HepG2 (cell line): ENCODE measurements around the gene ARHGAP4. TPM values are rescaled to one million over a fixed set of nuclear protein-coding genes. Genes with fewer than 3 reads are reported as not detected.

Experiments used
- ATAD3A ChIP-seq: sonication (generic); formaldehyde crosslinking; IDR thresholded peaks from 2 replicates; pipeline ENCODE4 v1.4.0; 2020; ENCODE audit warnings: missing genetic modification reagents
- BHLHE40 ChIP-seq: IDR thresholded peaks from 2 replicates; pipeline ENCODE4 v1.6.1; 2011; ENCODE audit warnings: low read length, improper control_type of control experiment
- CENPT ChIP-seq: sonication (generic); formaldehyde crosslinking; IDR thresholded peaks from 2 replicates; pipeline ENCODE4 v1.8.0; 2022; ENCODE audit warnings: low read depth, mild to moderate bottlenecking, moderate library complexity, missing genetic modification reagents
- IKZF5 ChIP-seq: IDR thresholded peaks from 2 replicates; pipeline ENCODE4 v1.6.1; 2018; ENCODE audit warnings: missing genetic modification reagents, mild to moderate bottlenecking, missing compliant biosample characterization
- JUN ChIP-seq: sonication (generic); formaldehyde crosslinking; IDR thresholded peaks from 2 replicates; pipeline ENCODE4 v1.4.0; 2020; ENCODE audit warnings: mild to moderate bottlenecking, missing genetic modification reagents
- MEIS1 ChIP-seq: sonication (generic); formaldehyde crosslinking; IDR thresholded peaks from 2 replicates; pipeline ENCODE4 v1.9.0; 2021; ENCODE audit warnings: mild to moderate bottlenecking, missing genetic modification reagents, moderate library complexity, borderline replicate concordance
- NCOR1 ChIP-seq: fragments of 200-600 bp; sonication (generic); IDR thresholded peaks from 2 replicates; pipeline ENCODE4 v1.7.0; 2017; ENCODE audit warnings: antibody characterized with exemption, low read length, borderline replicate concordance
- PAF1 ChIP-seq: IDR thresholded peaks from 2 replicates; pipeline ENCODE4 v1.6.1; 2016; ENCODE audit warnings: missing genetic modification reagents, missing compliant biosample characterization
- ZNF263 ChIP-seq: sonication (generic); formaldehyde crosslinking; IDR thresholded peaks from 2 replicates; pipeline ENCODE4 v1.4.0; 2020; ENCODE audit warnings: missing genetic modification reagents
- ZNF891 ChIP-seq: sonication (generic); formaldehyde crosslinking; IDR thresholded peaks from 2 replicates; pipeline ENCODE4 v1.5.0; 2020; ENCODE audit warnings: mild to moderate bottlenecking, missing genetic modification reagents
- polyA plus RNA-seq, 8 experiments: library from polyadenylated mRNA; depleted of rRNA in 3 of 8; stranded (reverse) in 7 of 8; unstranded in 1 of 8; fragments of >200 nt; fragmentation: Illumina TruSeq in 4 of 8; extraction: Trizol in 4 of 8; gene quantifications; 2 replicates each; pipeline versions ENCODE4 v1.2.1 to v1.2.3, GENCODE V29; 2011 to 2016; ENCODE audit warnings: low read depth in 4 of 8, missing spikeins in 1 of 8, mixed read lengths in 1 of 8; ENCODE audit not compliant: insufficient read depth in 1 of 8
- total RNA-seq, 5 experiments: library from RNA; depleted of rRNA; stranded (reverse); fragments of >200 nt; fragmentation: Illumina TruSeq; extraction: Trizol; gene quantifications; 2 replicates each; pipeline ENCODE4 v1.2.3, GENCODE V29; 2016; ENCODE audit warnings: low read depth in 1 of 5
- TF ChIP-seq, protein P1 (sequence below): sonication (generic); formaldehyde crosslinking; IDR thresholded peaks from 2 replicates; pipeline ENCODE4 v1.4.0; 2020; ENCODE audit warnings: missing genetic modification reagents, borderline replicate concordance
- TF ChIP-seq, protein P2 (sequence below): sonication (generic); formaldehyde crosslinking; IDR thresholded peaks from 2 replicates; pipeline ENCODE4 v1.8.0; 2022; ENCODE audit warnings: mild to moderate bottlenecking, missing genetic modification reagents, moderate library complexity

ARHGAP4 gene
- total and polyA plus RNA-seq, 2 of the 13 experiments (the other 11 are each of a cell fraction or from before 2014, with no cell fraction given) = 0.57 to 0.64 TPM

GRCh38 chrX:153944140-153944799 is 18.2 kb upstream of the ARHGAP4 start, which contains the start of gene RENBP (continued):
- TF ChIP-seq, protein P1, sequence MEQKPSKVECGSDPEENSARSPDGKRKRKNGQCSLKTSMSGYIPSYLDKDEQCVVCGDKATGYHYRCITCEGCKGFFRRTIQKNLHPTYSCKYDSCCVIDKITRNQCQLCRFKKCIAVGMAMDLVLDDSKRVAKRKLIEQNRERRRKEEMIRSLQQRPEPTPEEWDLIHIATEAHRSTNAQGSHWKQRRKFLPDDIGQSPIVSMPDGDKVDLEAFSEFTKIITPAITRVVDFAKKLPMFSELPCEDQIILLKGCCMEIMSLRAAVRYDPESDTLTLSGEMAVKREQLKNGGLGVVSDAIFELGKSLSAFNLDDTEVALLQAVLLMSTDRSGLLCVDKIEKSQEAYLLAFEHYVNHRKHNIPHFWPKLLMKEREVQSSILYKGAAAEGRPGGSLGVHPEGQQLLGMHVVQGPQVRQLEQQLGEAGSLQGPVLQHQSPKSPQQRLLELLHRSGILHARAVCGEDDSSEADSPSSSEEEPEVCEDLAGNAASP (CRISPR knock-in tag) = no peak
- TF ChIP-seq BHLHE40 = peak; percentile 46; the same call in 1 of the 2 replicates
- TF ChIP-seq, protein P2, sequence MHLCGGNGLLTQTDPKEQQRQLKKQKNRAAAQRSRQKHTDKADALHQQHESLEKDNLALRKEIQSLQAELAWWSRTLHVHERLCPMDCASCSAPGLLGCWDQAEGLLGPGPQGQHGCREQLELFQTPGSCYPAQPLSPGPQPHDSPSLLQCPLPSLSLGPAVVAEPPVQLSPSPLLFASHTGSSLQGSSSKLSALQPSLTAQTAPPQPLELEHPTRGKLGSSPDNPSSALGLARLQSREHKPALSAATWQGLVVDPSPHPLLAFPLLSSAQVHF (CRISPR knock-in tag) = no peak
- TF ChIP-seq ZNF263 (CRISPR knock-in tag) = peak; percentile 79
- no peak for TF ChIP-seq CENPT
- no peak for TF ChIP-seq JUN (CRISPR knock-in tag)
- no peak for TF ChIP-seq ATAD3A (CRISPR knock-in tag)
- TF ChIP-seq PAF1 = no peak
- no peak for TF ChIP-seq IKZF5 (CRISPR knock-in tag)
- no peak for TF ChIP-seq NCOR1
- no peak for TF ChIP-seq MEIS1 (CRISPR knock-in tag)
- no peak for TF ChIP-seq ZNF891 (CRISPR knock-in tag)
